GM19035 (cell line): ENCODE measurements around the gene COX15.
A peak's percentile ranks its signal among the peaks of the same experiment; 100 is the strongest.
"Not testable (repeated sequence)": the region's sequence is repeated elsewhere in the genome, so short reads cannot be mapped to it uniquely, and the experiment has no call there.

Source experiments
- ATAC-seq: cut with Tn5 transposase; IDR thresholded peaks from one replicate; pipeline ENCODE4 v1.9.1; 2021; ENCODE audit not compliant: unreplicated experiment

Gene COX15

GRCh38 chr10:99732033-99732842 lies at the start of gene COX15, which contains the start of gene CUTC:
COX15 (minus strand) TSS chr10:99732127; CDS start chr10:99732049, 78 bp downstream.
CUTC (plus strand) TSS chr10:99732234; CDS start chr10:99732349, 115 bp downstream.
- ATAC-seq: peak; percentile 86

DNA sequence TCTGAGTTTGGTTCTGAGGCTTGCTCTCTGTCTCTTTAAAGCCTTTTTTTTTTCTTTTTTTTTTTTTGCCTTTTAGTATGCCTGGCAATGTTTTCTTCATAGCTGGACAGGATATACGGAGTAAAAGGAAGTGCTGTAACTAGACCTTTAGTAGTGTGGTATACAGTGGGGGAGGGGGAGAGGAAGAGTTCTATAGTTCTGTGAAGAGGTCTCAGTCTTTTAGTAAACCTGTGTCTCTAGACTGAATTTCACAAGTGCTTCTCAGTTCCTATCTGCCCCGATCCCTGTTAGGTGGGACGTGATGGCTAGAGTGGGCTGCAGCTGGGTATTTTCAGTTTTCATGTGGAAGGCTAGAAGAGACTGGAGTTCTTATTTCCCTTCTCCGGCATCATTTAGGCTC lies 47.4 kb upstream of the COX15 start:
- ATAC-seq: no peak

DNA sequence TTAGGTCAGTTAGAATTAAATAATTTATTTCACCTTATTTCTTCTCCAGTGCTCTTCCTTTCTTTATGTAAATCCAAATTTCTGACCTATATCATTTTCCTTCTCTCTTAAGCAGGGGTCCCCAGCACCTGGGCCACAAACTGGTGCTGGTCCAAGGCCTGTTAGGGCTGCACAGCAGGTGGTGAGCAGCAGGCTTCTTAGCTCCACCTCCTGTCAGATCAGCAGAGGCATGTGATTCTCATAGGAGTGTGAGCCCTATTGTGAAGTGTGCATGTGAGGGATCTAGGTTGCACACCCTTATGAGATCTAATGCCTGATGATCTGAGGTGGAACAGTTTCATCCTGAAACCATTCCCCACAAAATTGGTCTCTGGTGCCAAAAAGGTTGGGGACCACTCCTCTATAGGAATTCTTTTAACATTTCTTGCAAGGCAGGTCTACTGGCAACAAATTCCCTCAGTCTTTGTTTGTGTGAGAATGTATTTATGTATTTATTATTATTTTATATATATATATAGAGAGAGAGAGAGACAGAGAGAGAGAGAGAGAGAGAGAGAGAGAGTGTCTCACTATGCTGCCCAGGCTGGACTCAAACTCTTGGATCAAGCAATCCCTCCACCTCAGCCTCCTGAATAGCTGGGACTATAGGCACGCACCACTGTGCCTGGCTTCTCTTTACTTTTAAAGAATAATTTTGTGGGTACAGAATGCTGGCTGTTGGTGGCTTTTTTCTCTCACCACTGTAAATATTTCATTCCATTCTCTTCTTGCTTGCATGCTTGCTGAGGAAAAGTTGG lies 46.2 kb upstream of the COX15 start:
- ATAC-seq: no peak

DNA sequence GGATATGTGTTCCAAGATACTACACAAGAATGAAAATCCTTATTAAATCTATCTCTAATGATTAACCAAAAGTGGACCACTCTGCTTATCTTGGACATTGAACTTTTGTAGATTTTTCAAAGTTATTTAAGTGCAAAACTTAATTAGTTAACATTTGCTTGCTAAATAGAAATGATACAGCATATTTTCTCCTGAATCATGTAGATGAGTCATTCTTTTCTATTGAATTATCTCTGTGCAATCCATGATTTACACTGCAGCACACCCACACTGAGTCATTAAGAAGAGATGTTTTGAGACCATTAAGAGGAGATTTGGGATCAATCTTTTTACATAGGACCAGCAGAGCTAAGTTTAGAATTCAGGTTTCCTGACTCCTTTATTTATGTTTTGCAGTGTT lies 43.9 kb upstream of the COX15 start:
- no peak for ATAC-seq

GRCh38 chr10:99770408-99771045 lies 38.6 kb upstream of the COX15 start:
- ATAC-seq: no peak

GRCh38 chr10:99769706-99770105 lies 37.8 kb upstream of the COX15 start:
- no peak for ATAC-seq

GRCh38 chr10:99768556-99768955 lies 36.6 kb upstream of the COX15 start:
- no peak for ATAC-seq

GRCh38 chr10:99767901-99768300 lies 36.0 kb upstream of the COX15 start:
- ATAC-seq: no peak

DNA sequence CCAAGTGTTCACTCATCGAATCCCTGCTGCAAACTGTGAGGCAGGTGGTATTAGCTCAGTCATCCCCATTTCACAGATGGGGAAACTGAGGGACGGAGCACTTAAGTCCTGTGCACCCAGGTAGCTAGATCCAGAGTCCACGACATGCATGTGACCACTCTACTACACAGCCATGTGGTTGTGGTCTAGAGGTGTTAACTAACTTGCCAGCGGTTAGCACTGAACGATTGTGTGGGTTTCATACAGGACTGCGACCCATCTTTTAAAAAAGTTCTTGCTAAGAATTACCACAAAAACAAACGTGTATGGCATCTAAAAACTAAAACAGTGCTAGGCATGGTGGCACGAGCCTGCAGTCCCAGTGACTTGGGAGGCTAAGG lies 34.4 kb upstream of the COX15 start:
- peak; percentile 72 for ATAC-seq

- ATAC-seq: no peak
These were observed 33.9 kb upstream of the COX15 start for GRCh38 chr10:99765672-99766301.

DNA sequence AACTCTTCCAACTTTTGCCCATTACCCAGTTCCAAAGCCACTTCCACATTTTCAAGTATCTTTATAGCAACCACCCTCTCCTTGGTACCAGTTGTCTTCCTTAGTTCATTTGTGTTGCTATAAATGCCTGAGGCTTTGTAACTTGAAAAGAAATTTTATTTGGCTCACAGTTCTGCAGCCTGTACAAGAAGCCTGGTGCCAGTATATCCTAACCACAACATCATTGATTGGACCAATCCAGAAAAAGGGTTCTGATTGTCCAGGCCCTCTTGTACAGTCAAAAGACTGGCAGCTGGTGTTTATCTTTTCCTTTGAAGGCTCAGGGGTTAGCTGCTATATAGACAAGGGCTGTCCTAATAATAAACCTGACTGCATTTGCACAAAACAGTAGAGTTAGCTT lies 29.4 kb upstream of the COX15 start:
- no peak for ATAC-seq

DNA sequence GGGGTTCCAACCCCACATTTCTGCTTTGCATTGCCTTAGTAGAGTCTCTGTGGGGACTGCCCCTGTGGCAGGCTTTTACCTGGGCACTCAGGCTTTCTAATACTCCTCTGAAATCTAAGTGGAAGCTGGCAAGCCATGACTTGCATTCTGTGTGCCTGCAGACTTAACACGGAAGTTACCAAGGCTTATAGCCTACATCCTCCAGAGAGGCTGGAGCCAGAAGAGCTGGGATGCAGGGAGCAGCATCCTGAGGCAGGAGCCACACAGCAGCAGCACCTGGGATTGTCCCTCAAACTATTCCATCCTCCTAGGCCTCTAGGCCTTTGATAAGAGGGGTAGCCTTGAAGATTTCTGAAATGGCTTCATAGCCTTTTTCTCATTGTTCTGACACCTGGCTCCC lies 28.4 kb upstream of the COX15 start:
- ATAC-seq: no peak

- ATAC-seq: no peak
These were observed 26.4 kb upstream of the COX15 start for GRCh38 chr10:99758211-99758891.

DNA sequence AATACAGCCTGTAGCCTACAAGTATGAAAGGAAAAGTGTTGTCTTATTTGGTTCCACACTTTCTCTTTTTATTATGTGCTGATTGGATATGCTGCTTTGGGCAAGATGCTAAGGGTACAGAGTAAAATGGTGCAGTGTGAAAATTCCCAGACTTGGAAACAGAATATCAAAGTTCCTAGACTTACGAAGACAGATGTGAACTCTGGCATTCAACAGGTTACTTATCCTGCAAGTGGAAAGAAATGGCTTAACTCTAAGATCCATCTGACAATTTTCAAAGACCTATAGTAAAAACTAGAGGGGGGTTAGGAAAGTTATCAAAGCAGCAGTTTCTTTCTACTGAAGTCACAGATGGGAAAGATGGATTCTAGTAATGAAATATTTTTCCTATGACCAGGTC lies 24.2 kb upstream of the COX15 start:
- ATAC-seq: no peak

DNA sequence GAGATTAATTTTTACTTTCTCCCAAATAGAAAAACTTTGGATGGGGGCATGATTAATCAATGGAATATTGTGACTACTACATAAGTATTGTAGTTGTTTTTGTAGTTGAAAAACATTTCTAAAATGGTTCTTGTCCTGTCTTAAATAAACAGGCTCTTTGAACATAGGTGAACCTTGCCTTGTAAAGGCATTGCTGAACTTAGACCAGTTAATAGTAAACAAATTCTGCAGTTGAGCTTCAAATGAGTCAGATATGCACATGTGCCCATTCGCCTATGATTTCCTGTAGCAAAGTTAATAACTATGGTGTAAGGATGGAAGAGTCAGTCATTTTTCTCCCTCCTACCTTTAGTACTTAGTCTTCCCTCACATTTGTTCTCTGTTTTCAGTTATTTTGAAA lies 22.7 kb upstream of the COX15 start:
- ATAC-seq: no peak

GRCh38 chr10:99750641-99751040 lies 18.7 kb upstream of the COX15 start:
- no peak for ATAC-seq

GRCh38 chr10:99748823-99749451 lies 17.0 kb upstream of the COX15 start:
- ATAC-seq: no peak

DNA sequence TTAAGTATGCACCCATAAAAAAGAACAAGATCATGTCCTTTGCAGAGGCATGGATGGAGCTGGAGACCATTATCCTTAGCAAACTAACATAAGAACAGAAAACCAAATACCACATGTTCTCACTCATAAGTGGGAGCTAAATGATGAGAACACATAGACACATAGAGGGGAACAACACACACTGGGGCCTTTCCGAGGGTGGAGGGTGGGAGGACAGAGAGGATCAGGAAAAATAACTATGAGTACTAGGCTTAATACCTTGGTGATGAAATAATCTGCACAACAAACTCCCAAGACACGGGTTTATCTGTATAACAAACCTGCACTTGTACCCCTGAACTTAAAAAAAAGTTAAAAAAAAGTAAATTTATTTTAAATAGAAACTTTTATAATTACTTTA lies 14.2 kb upstream of the COX15 start:
- not testable (repeated sequence) for ATAC-seq

DNA sequence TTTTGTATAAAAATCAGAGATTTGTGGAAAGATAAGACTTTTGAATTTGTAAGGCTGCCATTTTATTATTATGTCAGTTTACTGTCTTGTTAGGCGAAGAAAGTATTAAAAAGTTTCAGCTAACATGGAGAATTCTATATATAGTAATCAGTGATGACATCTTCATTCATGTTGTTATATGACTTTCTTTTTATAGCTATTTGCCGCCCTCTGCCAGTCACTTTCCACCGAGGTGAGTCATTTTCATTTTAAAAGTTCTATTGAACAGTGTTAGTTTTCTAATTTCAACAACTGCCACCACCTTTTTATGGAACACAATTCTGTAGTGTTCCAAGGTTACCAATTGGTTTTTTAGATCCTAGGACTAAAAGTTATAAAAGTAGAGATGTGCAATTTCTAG lies 11.9 kb upstream of the COX15 start:
- no peak for ATAC-seq

- no peak for ATAC-seq
These were observed 10.8 kb upstream of the COX15 start for GRCh38 chr10:99742701-99743100.
